Heart right ventricle (tissue), 16 donors: ENCODE results near the gene MNS1. TPM values are rescaled to one million over a fixed set of nuclear protein-coding genes. Genes with fewer than 3 reads are reported as not detected.

Source experiments
- ATAC-seq, 8 donors: fragments of 200-7000 bp; cut with Tn5 transposase; one replicate each; pipeline ENCODE4 v1.9.1; 2020; ENCODE audit warnings: mild to moderate bottlenecking in 8 of 8, moderate library complexity in 8 of 8, moderate number of reproducible peaks in 1 of 8
- DNase-seq, 2 donors: peaks; one replicate each; pipeline ENCODE4 v3.0.0-alpha.2; 2020
- H3K27ac ChIP-seq, 10 donors: fragments of 200-600 bp; sonication (generic) in 2 of 10; one replicate each; pipeline versions ENCODE4 v1.5.0 to v1.8.0; 2020 to 2022; ENCODE audit warnings: mild to moderate bottlenecking in 3 of 10
- H3K27me3 ChIP-seq, 7 donors: fragments of 200-600 bp; one replicate each; pipeline ENCODE4 v1.8.0; 2021 to 2022; ENCODE audit warnings: mild to moderate bottlenecking in 2 of 7
- H3K36me3 ChIP-seq, 9 donors: fragments of 200-600 bp; sonication (generic) in 1 of 9; one replicate each; pipeline versions ENCODE4 v1.5.0 to v1.8.0; 2020 to 2022; ENCODE audit warnings: mild to moderate bottlenecking in 2 of 9
- H3K4me1 ChIP-seq, 9 donors: fragments of 200-600 bp; sonication (generic) in 1 of 9; one replicate each; pipeline versions ENCODE4 v1.5.0 to v1.8.0; 2020 to 2022; ENCODE audit warnings: mild to moderate bottlenecking in 4 of 9
- H3K4me3 ChIP-seq, 10 donors: fragments of 200-600 bp; sonication (generic) in 2 of 10; one replicate each; pipeline versions ENCODE4 v1.5.0 to v1.8.0; 2020 to 2022; ENCODE audit warnings: mild to moderate bottlenecking in 7 of 10, moderate library complexity in 2 of 10
- H3K9me3 ChIP-seq, 11 donors: fragments of 200-600 bp in 10 of 11; sonication (generic) in 2 of 11; one replicate each; pipeline versions ENCODE4 v1.5.0 to v1.8.0; 2013 to 2022; ENCODE audit warnings: mild to moderate bottlenecking in 2 of 11, control low read depth in 1 of 11, moderate library complexity in 1 of 11
- WGBS, 2 donors: extraction: QIAGEN DNeasy Blood & Tissue Kit; methylation state at CpG; one replicate each; pipeline ENCODE4 v1.1.7; 2013; ENCODE audit warnings: inconsistent platforms in 1 of 2; 5-methylcytosine and 5-hydroxymethylcytosine counted together
- intact Hi-C, 10 donors: fragments of 100-400 bp; cut with DNase I; formaldehyde crosslinking; loops; one replicate each; pipeline versions ENCODE4 v1.11.1 to v1.14.2; 2022
- polyA plus RNA-seq, 2 donors: library from polyadenylated mRNA; stranded (reverse); fragments of 200-250 nt; gene quantifications; one replicate each; pipeline ENCODE4 v1.2.3, GENCODE V29; 2013
- total RNA-seq, 10 donors: library from RNA; stranded (reverse); fragmentation: NEBNext Ultra II Directional in 3 of 10; extraction: Animal tissue kit (Norgen Biotek cat#: 25700) in 3 of 10; gene quantifications; one replicate each; pipeline versions ENCODE4 v1.2.1 to v1.2.4, GENCODE V29; 2021 to 2023
- TF ChIP-seq, protein P1 (sequence below), 9 donors: fragments of 200-600 bp; sonication (generic) in 2 of 9; IDR thresholded peaks; one replicate each; pipeline versions ENCODE4 v1.5.0 to v1.8.0; 2021 to 2022; ENCODE audit warnings: antibody characterized with exemption in 9 of 9, mild to moderate bottlenecking in 5 of 9, moderate library complexity in 1 of 9
- donor health status: Arrhythmogenic right ventricular cardiomyopathy.
- donor health status: ischemic (EF 13 %, LVEDD 7.1; RV severe dilation, severe dysfunction).
- donor health status: healthy with polysubstance abuse.
- donor health status: DM: no; HTN: yes; CAD: no.
- donor health status: DM: no; HTN: no; CAD: no.
- donor health status: ischemic (EF 25% LVEDD 6.9; RV normal size, moderate dysfunction).
- donor health status: ischemic (EF 25% LVEDD 5.7; RV mildly dilated, moderate dysfunction).
- donor health status: healthy.
- donor health status: DM: yes; HTN: yes; CAD: no.
- donor health status: Ischemic cardiomyopathy.
- donor health status: ischemic (EF 35%, LVEDD 5.7; RV mildly dilated, moderate dysfunction).
- donor health status: nonischemic (EF 11% LVEDD 7.7; RV severe dilation, severe dysfunction).
- donor health status: DM: yes; HTN: yes; CAD: no.
- donor health status: PGD.
- donor health status: ischemic (EF 29% LVEDD 5.4; RV normal size, mild dysfunction).
- donor health status: nonischemic (EF 23%, LVEDD 6.1; RV moderate dilation, normal function).

The MNS1 gene
- total and polyA plus RNA-seq, 12 donors: 0.33 to 2.4 (median 1.2) TPM

GRCh38 chr15:56460947-56461346 lies 4.0 kb downstream of the MNS1 start:
- DNase-seq (no peak), ATAC-seq (no peak)
- WGBS, 2 donors: 96 to 98% methylated on average over 2 of the region's 2 CpGs

GRCh38 chr15:56460071-56460470 lies 4.9 kb downstream of the MNS1 start:
- H3K27me3 ChIP-seq: no peaks in the 10 kb centered on the region
- ATAC-seq (no peak), DNase-seq (no peak)
- peaks cover 0 to 7% (median 0%) of the 10 kb centered on the region in 9 donors for H3K4me1 ChIP-seq
- peaks cover 0 to 3% (median 0%) of the 10 kb centered on the region in 11 donors for H3K9me3 ChIP-seq
- no peak overlapping the region for H3K27ac ChIP-seq
- H3K36me3 ChIP-seq: no peaks in the 10 kb centered on the region
- no peak overlapping the region for H3K4me3 ChIP-seq
- intact Hi-C loops: no loop called here
- 30 to 45% methylated on average over 1 of the region's 1 CpG for WGBS, 2 donors
- TF ChIP-seq, protein P1, sequence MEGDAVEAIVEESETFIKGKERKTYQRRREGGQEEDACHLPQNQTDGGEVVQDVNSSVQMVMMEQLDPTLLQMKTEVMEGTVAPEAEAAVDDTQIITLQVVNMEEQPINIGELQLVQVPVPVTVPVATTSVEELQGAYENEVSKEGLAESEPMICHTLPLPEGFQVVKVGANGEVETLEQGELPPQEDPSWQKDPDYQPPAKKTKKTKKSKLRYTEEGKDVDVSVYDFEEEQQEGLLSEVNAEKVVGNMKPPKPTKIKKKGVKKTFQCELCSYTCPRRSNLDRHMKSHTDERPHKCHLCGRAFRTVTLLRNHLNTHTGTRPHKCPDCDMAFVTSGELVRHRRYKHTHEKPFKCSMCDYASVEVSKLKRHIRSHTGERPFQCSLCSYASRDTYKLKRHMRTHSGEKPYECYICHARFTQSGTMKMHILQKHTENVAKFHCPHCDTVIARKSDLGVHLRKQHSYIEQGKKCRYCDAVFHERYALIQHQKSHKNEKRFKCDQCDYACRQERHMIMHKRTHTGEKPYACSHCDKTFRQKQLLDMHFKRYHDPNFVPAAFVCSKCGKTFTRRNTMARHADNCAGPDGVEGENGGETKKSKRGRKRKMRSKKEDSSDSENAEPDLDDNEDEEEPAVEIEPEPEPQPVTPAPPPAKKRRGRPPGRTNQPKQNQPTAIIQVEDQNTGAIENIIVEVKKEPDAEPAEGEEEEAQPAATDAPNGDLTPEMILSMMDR (IDR thresholded peaks at IDR 0.05): no peak

More at GRCh38 chr15:56460947-56461346, 4.0 kb downstream of the MNS1 start:
- TF ChIP-seq, protein P1 (IDR thresholded peaks at IDR 0.05): no peak
- H3K9me3 ChIP-seq: peaks cover 0 to 3% (median 0%) of the 10 kb centered on the region in 11 donors
- no peak overlapping the region for H3K4me3 ChIP-seq
- no peak overlapping the region for H3K27ac ChIP-seq
- intact Hi-C loops: no loop called here
- no peaks in the 10 kb centered on the region for H3K27me3 ChIP-seq
- peaks cover 0 to 10% (median 6%) of the 10 kb centered on the region in 9 donors for H3K4me1 ChIP-seq
- H3K36me3 ChIP-seq: no peaks in the 10 kb centered on the region

GRCh38 chr15:56459096-56459495 lies 5.8 kb downstream of the MNS1 start:
- DNase-seq (no peak), ATAC-seq (no peak)
- peaks cover 0 to under 1% (median 0%) of the 10 kb centered on the region in 9 donors for H3K4me1 ChIP-seq
- no peaks in the 10 kb centered on the region for H3K36me3 ChIP-seq
- 93 to 97% methylated on average over 2 of the region's 2 CpGs for WGBS, 2 donors
- peaks cover 0 to 3% (median 0%) of the 10 kb centered on the region in 11 donors for H3K9me3 ChIP-seq
- intact Hi-C loops: no loop called here
- no peak overlapping the region for H3K4me3 ChIP-seq
- H3K27me3 ChIP-seq: no peaks in the 10 kb centered on the region
- TF ChIP-seq, protein P1 (IDR thresholded peaks at IDR 0.05): no peak
- no peak overlapping the region for H3K27ac ChIP-seq

GRCh38 chr15:56456229-56456628 lies 8.7 kb downstream of the MNS1 start:
- TF ChIP-seq, protein P1 (IDR thresholded peaks at IDR 0.05): no peak
- Histone ChIP-seq H3K27me3 (no peaks in the 10 kb centered on the region), H3K4me1 (no peaks in the 10 kb centered on the region), H3K9me3 (peaks cover 0 to 3% (median 0%) of the 10 kb centered on the region in 11 donors), H3K36me3 (no peaks in the 10 kb centered on the region), H3K27ac (no peak overlapping the region), H3K4me3 (no peak overlapping the region)
- intact Hi-C loops: no loop called here
- DNase-seq (no peak), ATAC-seq (no peak)
- WGBS, 2 donors: 94% methylated on average over 3 of the region's 3 CpGs
